ENCODE results near the gene PJVK. TPM values are rescaled to one million over a fixed set of nuclear protein-coding genes. Genes with fewer than 3 reads are reported as not detected.

The PJVK gene
- total RNA-seq, 1 experiment from 2014 or later, result 2.6 TPM

DNA sequence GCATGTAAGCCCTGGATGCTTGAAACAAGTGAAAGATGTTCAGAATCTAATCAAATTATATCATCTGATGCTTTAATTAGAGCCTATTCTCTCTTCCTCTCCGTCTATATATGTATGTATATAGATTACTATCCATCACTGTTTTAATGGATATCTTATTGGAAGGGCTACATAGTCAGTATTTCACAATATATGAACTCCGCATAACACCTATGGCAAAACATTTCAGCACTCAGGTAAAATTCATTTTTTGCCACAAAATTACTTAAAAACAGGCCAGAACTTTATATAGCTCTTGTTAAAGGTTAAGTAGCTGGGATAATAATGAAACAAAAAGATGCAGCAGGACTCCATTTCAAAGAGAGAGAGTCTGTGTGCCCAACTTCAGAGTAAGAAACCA is 1.2 kb downstream of the PJVK start:
- Histone ChIP-seq H3K9ac (ENCODE audit: low read length) (no peak overlapping the region), H3K4me2 (ENCODE audit: low read length) (peak overlapping the region; percentile 94), H3K4me1 (ENCODE audit: control insufficient read depth in 1 of 2, insufficient read depth in 2 of 2, low read length in 2 of 2) (peaks cover 12 to 20% of the 10 kb centered on the region in 2 experiments; a peak in 2 of 4 replicates), H3K27me3 (ENCODE audit: insufficient read depth, low read length) (no peaks in the 10 kb centered on the region), H3K9me3 (ENCODE audit: control insufficient read depth in 1 of 2, insufficient read depth in 1 of 2, low read depth in 1 of 2, low read length in 2 of 2) (no peaks in the 10 kb centered on the region), H2AFZ (ENCODE audit: low read depth, low read length, poor library complexity, severe bottlenecking) (no peak overlapping the region), H4K20me1 (ENCODE audit: insufficient read depth) (0 out of 2 replicates have a peak, but pooled peaks cover 5% of the 10 kb centered on the region), H3K27ac (ENCODE audit: low read depth, low read length) (peak overlapping the region; percentile 86; the same call in 1 of the 2 replicates), H3K4me3 (replicated peaks in 1 of 2; ENCODE audit: low read depth in 1 of 2, low read length in 2 of 2) (peak overlapping the region in 1 of 2 experiments; percentile 72; a peak in 2 of 4 replicates), H3K79me2 (ENCODE audit: insufficient read depth, low read length) (peaks cover 31% of the 10 kb centered on the region), H3K9me2 (ENCODE audit: insufficient read depth) (no peaks in the 10 kb centered on the region), H3K36me3 (ENCODE audit: control insufficient read depth in 1 of 2, insufficient read depth in 2 of 2, low read length in 2 of 2) (peaks cover 9 to 11% of the 10 kb centered on the region in 2 experiments; a peak in 3 of 4 replicates)
- ChIA-PET CTCF (no interaction called here), RAD21 (ENCODE audit: low non-redundant PET in 1 of 2, low total read pairs in 2 of 2, uncharacterized antibody in 2 of 2, unreplicated experiment in 2 of 2) (no interaction called here), POLR2A (no interaction called here)
- DNase-seq (ENCODE audit: low read depth, low spot score), result no peak
- intact Hi-C loops (cut with micrococcal nuclease), result no loop called here
- no TSS peak for BruUV-seq (replicated peaks)
- no peak for ATAC-seq
- TF ChIP-seq YY1 (IDR thresholded peaks at IDR 0.05; ENCODE audit: extremely low read depth, insufficient replicate concordance, low read depth, low read length) (no peak), EZH2 (IDR thresholded peaks at IDR 0.05) (no peak), ZNF274 (IDR thresholded peaks at IDR 0.05; ENCODE audit: low read depth, low read length) (no peak), CBX3 (IDR thresholded peaks at IDR 0.05; ENCODE audit: low read depth) (no peak), JUND (IDR thresholded peaks at IDR 0.05) (no peak), CEBPB (IDR thresholded peaks at IDR 0.05; ENCODE audit: low read depth) (no peak), SIN3A (IDR thresholded peaks at IDR 0.05; ENCODE audit: low read depth) (no peak), ELF1 (IDR thresholded peaks at IDR 0.05; ENCODE audit: borderline replicate concordance, low read depth) (no peak), RAD21 (IDR thresholded peaks at IDR 0.05; ENCODE audit: low read depth) (no peak), TCF7L2 (IDR thresholded peaks at IDR 0.05; ENCODE audit: borderline replicate concordance, extremely low read depth, insufficient read depth, insufficient read length) (no peak), POLR2AphosphoS5 (IDR thresholded peaks at IDR 0.05; ENCODE audit: low read depth, low read length) (no peak), ZFX (IDR thresholded peaks at IDR 0.05) (no peak)
- TF ChIP-seq, protein P1, sequence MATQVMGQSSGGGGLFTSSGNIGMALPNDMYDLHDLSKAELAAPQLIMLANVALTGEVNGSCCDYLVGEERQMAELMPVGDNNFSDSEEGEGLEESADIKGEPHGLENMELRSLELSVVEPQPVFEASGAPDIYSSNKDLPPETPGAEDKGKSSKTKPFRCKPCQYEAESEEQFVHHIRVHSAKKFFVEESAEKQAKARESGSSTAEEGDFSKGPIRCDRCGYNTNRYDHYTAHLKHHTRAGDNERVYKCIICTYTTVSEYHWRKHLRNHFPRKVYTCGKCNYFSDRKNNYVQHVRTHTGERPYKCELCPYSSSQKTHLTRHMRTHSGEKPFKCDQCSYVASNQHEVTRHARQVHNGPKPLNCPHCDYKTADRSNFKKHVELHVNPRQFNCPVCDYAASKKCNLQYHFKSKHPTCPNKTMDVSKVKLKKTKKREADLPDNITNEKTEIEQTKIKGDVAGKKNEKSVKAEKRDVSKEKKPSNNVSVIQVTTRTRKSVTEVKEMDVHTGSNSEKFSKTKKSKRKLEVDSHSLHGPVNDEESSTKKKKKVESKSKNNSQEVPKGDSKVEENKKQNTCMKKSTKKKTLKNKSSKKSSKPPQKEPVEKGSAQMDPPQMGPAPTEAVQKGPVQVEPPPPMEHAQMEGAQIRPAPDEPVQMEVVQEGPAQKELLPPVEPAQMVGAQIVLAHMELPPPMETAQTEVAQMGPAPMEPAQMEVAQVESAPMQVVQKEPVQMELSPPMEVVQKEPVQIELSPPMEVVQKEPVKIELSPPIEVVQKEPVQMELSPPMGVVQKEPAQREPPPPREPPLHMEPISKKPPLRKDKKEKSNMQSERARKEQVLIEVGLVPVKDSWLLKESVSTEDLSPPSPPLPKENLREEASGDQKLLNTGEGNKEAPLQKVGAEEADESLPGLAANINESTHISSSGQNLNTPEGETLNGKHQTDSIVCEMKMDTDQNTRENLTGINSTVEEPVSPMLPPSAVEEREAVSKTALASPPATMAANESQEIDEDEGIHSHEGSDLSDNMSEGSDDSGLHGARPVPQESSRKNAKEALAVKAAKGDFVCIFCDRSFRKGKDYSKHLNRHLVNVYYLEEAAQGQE (IDR thresholded peaks at IDR 0.05; ENCODE audit: low read depth), result no peak
- TF ChIP-seq, protein P2, sequence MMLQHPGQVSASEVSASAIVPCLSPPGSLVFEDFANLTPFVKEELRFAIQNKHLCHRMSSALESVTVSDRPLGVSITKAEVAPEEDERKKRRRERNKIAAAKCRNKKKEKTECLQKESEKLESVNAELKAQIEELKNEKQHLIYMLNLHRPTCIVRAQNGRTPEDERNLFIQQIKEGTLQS (IDR thresholded peaks at IDR 0.05), result no peak
- TF ChIP-seq, protein P3, sequence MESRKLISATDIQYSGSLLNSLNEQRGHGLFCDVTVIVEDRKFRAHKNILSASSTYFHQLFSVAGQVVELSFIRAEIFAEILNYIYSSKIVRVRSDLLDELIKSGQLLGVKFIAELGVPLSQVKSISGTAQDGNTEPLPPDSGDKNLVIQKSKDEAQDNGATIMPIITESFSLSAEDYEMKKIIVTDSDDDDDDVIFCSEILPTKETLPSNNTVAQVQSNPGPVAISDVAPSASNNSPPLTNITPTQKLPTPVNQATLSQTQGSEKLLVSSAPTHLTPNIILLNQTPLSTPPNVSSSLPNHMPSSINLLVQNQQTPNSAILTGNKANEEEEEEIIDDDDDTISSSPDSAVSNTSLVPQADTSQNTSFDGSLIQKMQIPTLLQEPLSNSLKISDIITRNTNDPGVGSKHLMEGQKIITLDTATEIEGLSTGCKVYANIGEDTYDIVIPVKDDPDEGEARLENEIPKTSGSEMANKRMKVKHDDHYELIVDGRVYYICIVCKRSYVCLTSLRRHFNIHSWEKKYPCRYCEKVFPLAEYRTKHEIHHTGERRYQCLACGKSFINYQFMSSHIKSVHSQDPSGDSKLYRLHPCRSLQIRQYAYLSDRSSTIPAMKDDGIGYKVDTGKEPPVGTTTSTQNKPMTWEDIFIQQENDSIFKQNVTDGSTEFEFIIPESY (IDR thresholded peaks at IDR 0.05; ENCODE audit: extremely low read depth, insufficient replicate concordance, low read length), result no peak
